D721Med (cell line): ENCODE data around the gene C19orf47.

Experiments used
- DNase-seq: peaks from one replicate; pipeline ENCODE4 v3.0.0; 2011; ENCODE audit warnings: low spot score; ENCODE audit not compliant: insufficient read length
- FAIRE-seq: peaks from 2 replicates; lab custom pipeline; 2011; peaks lifted over from hg19 to GRCh38; lab: Jason Lieb, UNC
- TF ChIP-seq, protein P1 (sequence below): IDR thresholded peaks from 2 replicates; pipeline ENCODE4 v1.5.1; 2012; ENCODE audit warnings: mild to moderate bottlenecking, control low read depth; ENCODE audit not compliant: insufficient read depth; ENCODE audit errors: missing control alignments

C19orf47 gene

DNA sequence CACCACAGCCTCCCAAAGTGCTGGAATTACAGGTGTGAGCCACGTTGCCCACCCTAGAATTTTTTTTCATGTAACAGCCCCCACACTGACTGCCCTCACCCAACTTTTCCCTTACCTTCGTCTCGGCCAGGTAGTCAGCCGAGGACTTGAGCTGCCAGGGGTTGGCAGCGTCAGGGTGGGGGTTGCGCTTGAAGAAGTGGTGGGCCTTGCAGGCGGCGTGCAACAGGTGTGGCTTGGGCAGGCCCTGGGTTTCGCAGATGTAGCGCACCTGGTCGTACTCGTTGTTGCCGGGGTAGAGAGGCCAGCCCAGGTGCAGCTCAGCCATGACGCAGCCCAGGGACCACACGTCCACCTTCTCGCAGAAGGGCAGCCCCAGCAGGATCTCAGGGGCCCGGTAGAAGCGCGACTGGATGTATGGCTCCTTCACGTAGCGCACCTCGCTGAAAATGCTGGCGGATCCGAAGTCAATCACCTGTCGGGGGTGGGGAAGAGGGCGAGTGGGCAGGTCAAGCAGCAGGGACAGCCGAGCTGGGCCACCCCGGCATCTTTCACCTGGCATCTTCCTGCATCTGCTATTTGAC is 35.6 kb upstream of the C19orf47 start:
- TF ChIP-seq, protein P1, sequence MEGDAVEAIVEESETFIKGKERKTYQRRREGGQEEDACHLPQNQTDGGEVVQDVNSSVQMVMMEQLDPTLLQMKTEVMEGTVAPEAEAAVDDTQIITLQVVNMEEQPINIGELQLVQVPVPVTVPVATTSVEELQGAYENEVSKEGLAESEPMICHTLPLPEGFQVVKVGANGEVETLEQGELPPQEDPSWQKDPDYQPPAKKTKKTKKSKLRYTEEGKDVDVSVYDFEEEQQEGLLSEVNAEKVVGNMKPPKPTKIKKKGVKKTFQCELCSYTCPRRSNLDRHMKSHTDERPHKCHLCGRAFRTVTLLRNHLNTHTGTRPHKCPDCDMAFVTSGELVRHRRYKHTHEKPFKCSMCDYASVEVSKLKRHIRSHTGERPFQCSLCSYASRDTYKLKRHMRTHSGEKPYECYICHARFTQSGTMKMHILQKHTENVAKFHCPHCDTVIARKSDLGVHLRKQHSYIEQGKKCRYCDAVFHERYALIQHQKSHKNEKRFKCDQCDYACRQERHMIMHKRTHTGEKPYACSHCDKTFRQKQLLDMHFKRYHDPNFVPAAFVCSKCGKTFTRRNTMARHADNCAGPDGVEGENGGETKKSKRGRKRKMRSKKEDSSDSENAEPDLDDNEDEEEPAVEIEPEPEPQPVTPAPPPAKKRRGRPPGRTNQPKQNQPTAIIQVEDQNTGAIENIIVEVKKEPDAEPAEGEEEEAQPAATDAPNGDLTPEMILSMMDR: no peak
- FAIRE-seq (no peak), DNase-seq (no peak)

DNA sequence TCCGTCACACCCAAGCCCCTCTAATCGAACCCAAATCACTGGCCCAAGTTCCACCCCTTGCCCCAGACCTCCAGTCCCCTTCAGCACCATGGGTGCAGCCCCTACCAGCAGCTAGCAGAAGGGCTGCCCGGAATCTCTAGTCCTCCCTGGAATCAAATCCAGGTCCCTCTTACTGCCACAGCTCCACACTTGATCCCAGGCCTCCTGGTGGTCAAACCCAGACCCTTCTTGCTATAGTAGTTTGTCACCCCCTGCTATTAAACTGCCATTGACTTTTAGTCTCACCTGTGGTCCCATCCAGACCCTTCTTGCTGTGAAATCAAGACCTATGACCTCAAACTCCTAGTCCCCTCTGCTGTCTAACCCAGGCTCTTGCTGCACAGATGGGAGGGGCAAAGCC is 33.1 kb upstream of the C19orf47 start:
- TF ChIP-seq, protein P1: no peak
- no peak for FAIRE-seq
- DNase-seq: no peak

- FAIRE-seq: no peak
- DNase-seq: no peak
- TF ChIP-seq, protein P1: no peak
Observed at GRCh38 chr19:40380199-40381037, 32.2 kb upstream of the C19orf47 start.

DNA sequence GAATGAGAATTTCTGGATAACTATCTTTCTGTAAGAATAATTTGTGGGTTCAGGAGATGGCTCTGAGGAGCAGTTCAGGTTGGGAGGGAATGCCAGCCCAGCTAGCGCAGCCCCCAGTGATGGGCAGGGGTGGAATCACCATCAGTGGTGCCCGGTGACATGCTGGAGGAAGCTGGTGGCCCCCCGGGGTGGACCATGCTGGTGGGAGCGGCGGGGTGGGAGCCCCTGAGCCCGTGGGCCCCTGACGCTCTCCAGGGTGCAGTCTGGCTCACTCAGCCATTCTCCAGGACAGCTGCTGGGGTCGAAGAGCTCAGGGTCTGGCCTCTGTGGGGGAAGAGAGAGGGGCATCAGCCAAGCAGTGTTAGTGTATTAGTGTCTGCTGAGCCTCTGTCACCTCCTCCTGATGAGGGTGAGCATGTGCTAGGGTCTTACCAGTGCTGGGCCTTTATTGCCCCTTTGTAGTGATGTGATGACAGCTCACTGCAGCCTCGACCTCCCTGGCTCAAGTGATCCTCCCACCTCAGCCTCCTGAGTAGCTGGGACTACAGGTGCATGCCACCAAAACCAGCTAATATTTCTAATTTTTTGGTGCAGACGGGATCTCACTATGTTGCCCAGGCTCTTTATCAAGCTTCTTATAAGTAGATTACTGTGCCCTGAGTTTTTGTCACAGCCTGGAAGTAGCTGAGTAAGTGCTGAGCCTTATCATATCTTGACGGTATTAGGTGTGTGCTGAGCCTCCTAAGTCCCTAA is 31.4 kb upstream of the C19orf47 start:
- DNase-seq: no peak
- FAIRE-seq: no peak
- TF ChIP-seq, protein P1: no peak

DNA sequence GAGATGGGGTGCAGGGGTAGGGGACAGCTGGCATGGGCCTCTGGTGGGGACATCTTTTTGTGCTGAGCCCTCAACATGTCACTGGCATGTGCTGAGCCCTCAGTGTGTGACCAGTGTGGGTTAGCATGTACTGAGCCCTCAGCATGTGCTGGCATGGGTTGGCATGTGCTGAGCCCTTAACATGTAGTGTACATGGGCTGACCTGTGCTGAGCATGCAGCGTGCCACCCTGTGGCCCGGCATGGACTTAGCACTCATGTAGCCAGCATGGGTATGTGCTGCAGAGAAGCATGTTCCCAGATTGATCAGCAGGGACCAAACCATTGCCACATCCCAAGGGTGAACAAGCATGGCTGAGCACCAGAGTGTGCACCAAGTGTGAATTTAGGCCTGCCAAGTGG is 30.3 kb upstream of the C19orf47 start:
- no peak for DNase-seq
- no peak for FAIRE-seq
- TF ChIP-seq, protein P1: no peak

DNA sequence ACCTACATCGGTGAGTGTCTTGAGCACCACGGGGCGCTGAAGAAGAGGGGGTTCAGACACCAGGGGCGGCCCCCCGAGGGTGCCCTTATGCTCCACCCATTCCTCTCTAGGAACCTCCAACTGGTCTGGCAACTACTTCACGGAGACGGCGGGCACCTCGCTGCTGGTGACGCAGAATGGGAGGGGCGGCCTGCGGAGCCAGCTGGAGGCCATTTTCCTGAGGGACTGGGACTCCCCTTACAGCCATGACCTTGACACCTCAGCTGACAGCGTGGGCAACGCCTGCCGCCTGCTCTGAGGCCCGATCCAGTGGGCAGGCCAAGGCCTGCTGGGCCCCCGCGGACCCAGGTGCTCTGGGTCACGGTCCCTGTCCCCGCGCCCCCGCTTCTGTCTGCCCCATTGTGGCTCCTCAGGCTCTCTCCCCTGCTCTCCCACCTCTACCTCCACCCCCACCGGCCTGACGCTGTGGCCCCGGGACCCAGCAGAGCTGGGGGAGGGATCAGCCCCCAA is 29.7 kb upstream of the C19orf47 start:
- TF ChIP-seq, protein P1: no peak
- no peak for FAIRE-seq
- no peak for DNase-seq
